CD1c-positive myeloid dendritic cell (primary cell): Measurements from ENCODE around the gene AIRE.
A peak's percentile ranks its signal among the peaks of the same experiment; 100 is the strongest.

Experiments used
- DNase-seq: peaks from one replicate; pipeline ENCODE4 v3.0.0-alpha.2; 2016; ENCODE audit errors: extremely low spot score

AIRE gene

GRCh38 chr21:44304877-44305293 lies 19.2 kb downstream of the AIRE start:
- DNase-seq: peak; percentile 39

DNA sequence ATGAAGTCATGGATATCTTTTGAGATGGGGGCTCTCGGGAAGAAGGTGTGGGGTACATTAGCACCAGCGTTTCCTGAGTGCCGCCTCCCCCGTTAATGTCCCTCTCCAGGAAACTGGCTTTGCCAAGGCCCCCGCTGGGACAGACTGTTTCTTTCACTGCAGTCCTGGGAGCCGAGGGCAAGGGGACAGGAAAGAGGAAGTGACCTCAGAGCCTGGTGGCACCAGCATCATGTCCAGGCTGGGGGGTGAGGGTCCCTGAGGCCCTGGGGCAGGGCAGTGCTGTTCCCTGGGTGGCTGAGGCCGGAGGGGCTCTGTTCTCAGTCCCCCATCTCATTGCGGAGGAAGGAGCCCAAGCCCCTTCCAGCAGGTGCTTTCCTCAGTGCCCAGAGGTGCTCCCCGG lies 20.0 kb downstream of the AIRE start:
- DNase-seq: no peak

DNA sequence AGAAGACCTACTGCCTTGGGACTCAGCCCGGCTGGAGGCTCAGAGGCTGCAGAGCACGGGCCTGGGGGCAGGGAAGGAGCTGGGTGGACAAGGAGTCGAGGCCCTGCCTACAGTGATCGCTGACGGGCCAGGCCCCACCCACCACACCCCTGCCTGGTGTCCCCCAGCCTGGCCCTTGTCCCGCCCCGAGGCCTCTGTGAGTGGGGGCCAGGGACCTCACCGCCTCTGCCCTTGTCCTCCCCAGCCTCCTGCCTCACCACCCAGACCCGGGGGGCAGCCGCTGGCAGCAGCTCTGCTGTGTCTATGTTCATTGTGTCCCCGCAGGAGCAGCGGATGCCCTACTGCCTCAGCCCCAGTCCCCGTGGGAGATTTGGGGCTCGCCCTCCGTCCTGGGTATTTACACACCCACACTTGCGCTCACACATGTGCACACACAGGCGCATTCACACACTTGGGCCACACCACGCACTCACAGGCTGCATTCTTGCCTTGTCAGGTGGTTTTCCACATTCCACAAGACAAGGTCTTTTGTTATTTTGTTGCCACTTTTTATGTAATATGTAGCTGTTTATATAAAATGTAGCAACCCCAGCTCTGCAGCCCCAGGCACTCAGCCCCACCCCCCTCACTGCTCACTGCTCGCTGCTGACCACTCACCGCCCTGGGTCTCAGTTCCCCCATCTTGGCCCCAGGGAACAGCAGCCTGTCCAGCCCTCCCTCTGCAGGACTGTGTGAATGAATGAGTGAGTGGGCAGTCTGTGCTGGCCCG lies 21.4 kb downstream of the AIRE start:
- DNase-seq: no peak

DNA sequence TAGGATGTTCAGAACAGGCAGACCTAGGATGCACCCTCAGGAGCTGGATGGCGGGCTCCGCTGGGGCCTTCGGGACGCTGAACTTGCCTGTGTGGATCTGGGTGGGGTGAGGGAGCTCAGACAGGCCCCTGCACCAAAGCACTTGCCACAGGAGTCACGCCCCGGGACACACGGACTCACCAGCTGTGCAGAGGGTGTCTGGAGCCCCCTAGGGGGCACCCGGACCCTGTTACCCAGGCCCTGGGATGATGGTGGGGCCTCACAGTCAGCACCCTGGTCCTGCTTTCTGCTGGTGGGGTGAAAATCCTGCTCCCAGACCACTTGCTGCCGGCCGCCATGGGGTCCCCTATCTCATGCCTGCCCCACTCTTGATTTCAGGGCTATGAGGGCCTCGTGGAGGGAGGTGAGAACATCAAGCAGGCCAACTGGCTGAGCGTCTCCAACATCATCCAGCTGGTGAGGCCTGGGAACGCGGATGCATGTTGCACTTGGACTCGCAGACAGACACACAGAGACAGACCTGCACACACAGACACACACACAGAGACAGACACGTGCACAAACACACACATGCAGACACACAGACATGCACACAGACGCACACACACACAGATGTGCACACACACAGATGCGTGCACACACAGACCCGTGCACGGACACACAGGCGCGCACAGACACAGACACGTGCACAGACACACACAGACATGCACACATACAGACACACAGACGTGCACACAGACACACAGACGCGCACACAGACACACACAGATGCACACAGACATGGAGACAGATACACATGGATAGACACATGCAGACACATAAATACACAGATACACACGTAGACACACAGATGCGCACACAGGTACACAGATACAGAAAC lies 25.2 kb downstream of the AIRE start:
- DNase-seq: no peak

DNA sequence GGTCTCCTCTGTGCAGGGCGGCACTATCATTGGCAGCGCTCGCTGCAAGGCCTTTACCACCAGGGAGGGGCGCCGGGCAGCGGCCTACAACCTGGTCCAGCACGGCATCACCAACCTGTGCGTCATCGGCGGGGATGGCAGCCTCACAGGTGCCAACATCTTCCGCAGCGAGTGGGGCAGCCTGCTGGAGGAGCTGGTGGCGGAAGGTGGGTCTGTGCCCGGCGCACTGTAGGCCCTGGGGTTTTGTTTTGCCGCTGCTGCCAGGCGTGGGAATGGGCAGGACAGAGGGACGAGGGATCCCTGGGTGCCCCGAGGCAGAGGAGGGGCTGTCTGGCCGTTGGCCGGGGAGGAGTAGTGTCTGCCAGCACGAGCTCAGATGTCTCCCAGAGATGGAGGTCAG lies 26.4 kb downstream of the AIRE start:
- no peak for DNase-seq

DNA sequence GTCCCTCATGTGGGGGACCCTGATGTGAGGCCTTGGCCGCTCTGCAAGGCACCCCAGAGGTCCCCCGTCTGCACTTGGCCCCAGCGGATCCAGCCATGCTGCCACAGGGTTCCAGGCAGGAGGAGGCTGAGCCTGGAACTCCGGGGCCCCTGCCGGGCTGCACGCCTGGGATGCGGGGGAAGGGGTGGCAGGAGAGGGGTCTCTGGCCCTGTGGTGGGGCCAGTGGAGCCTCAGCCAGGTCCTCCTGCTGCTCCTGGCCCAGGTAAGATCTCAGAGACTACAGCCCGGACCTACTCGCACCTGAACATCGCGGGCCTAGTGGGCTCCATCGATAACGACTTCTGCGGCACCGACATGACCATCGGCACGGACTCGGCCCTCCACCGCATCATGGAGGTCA lies 27.0 kb downstream of the AIRE start:
- no peak for DNase-seq

DNA sequence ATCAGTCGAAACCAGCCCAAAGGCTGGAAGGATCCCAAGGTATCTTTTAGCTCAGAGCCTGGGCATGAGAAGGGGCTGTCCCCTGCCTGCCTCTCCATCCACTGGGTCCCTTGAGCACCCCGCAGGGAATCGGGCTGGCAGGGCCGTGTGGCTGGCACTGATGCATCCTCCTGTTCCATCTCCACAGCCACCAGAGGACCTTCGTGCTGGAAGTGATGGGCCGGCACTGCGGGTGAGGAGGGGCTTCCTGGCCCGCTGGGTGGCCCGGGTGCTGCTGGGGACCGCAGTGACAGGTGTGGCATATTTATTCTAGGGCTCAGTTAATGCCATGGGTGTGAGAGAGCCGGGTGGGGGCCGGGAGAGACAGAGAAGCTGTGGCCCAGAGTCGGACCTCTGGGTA lies 27.8 kb downstream of the AIRE start:
- DNase-seq: no peak

DNA sequence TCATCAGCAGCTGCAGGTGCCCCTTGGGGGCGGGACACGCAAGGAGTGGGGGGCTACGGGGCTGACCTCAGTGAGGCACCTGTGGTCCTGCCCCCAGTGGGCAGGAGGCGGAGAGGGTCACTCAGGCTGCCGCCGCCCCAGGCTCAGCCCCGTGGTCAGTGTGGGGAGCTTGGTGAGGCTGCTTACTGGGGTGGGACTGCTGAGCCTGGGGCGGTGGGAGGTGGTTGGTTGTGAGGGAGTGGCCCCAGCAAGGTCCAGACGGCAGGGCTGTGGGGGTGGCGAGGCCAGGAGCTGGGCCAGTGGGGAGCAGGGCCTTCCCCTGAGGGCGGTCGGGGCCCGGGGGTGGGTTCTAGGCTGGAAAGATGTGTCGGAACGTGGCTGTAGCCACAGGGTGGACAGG lies 28.5 kb downstream of the AIRE start:
- no peak for DNase-seq

GRCh38 chr21:44314561-44314960 lies 28.9 kb downstream of the AIRE start:
- no peak for DNase-seq

DNA sequence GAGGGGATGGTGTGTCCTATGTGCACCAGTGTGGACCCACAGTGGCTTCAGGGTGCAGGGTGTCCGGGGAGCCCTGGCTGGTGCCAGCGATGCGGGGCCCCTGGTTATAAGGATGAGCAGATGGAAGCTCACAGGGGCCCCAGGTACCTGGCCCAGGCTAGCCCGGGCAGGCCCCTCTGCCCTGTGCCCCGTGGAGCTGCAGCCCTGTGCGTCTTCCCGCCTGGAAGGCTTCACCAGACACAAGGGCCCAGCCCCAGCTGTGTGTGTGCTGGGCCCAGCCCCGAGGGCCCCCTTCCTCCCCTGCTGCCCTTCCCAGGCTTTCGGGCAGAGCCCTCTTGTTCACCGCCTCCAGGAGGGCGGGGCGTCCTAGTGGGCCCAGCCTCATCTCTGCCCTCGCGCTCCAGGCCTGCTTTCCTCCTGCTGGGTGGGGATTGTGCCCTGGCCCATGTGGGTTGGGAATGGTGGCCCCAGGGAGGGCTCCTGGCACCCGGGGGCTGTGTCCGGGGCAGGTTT lies 30.1 kb downstream of the AIRE start:
- no peak for DNase-seq

GRCh38 chr21:44316277-44316900 lies 30.7 kb downstream of the AIRE start:
- no peak for DNase-seq

DNA sequence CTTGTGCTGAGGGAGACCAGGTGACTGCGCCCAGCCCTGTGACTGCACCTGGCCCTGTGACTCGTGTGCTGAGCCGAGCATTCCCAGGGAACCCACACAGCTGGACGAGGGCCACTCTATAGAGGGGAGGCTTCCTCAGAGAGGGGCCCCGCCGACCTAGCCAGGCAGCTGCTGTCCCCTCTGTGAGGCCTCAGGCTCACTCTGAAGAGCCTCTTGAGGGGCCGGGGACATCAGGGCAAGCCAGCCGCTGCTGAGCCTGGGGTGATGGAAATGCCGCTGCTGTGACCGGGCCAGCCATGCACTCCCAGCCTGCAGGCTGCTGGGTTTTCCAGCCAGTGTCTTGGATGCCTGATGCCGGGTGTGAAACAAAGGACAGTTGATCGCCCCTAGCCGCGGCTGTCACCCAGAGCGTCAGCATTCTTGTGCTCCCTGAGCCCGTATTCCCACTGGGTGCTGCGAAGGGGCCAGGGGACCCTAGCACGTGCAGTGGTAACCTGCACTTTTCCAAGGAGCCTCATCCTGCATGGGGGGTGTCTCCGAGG lies 31.6 kb downstream of the AIRE start:
- DNase-seq: no peak

- no peak for DNase-seq
Measured at GRCh38 chr21:44317871-44318270, 32.2 kb downstream of the AIRE start.

GRCh38 chr21:44318489-44319285 lies 33.0 kb downstream of the AIRE start:
- no peak for DNase-seq

- DNase-seq: no peak
Measured at GRCh38 chr21:44319407-44320065, 33.9 kb downstream of the AIRE start.

DNA sequence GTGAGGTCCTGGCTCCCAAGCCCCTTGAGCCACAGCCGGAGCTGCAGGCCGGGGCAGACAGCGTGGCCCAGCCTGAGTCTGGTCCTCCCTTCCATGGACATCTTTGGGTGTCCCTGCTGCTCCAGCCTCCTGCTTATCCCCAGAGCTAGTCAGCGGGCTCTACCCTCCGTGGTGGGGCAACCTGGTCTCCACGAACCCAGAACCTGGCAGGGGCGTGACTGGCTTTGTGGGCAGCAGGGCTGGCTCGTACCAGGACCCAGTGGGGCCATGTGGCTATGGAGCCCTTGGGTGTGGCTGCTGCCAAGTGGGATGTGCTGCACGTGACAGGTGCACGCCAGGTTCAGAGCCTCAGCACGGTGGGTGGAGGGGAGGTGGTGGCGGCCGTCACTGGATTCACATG lies 35.2 kb downstream of the AIRE start:
- DNase-seq: no peak

GRCh38 chr21:44321846-44322450 lies 36.3 kb downstream of the AIRE start:
- no peak for DNase-seq

DNA sequence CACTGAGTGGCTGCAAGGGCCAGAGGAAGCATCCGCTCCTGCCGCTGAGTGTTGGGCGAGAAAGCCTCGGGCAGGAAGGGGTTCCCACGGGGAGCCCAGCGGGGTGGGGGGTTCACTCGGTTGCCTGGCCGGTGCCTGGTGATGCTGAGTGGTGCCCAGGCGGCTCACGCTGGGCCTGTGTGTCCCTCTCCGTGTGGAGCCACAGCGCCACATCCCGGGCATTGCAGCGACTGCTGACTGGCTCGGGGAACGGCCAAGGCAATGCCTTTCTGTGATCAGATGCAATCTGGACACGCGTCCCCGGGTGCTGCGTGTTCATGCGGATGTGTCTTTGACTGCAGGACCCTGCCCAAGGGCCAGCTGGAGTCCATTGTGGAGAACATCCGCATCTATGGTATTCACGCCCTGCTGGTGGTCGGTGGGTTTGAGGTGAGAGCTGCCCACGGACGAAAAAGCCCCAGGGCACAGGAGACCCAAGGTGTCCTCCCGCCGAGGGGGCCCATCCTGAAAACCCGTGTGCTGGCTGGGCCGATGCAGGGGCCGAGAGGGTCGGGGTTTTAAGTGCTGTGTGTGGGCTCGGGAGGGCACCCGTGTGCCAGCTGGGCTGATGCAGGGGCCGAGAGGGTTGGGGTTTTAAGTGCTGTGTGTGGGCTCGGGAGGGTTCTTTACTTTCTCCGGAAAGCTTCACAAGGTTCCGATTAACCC lies 37.1 kb downstream of the AIRE start:
- no peak for DNase-seq

GRCh38 chr21:44323591-44323990 lies 37.9 kb downstream of the AIRE start:
- DNase-seq: no peak
